ENCODE measurements around the gene NCS1. TPM values are rescaled to one million over a fixed set of nuclear protein-coding genes. Genes with fewer than 3 reads are reported as not detected.

Gene NCS1
- total and polyA plus RNA-seq, 2 of the 8 experiments (the other 6 are each of a cell fraction or from before 2014, with no cell fraction given) = 34.7 to 47.6 TPM

- H3K23me2 ChIP-seq (ENCODE audit: low read depth, low read length) = peaks cover 11% of the 10 kb centered on the region; the same call in 1 of the 2 replicates
- H3K36me3 ChIP-seq (ENCODE audit: control insufficient read depth in 2 of 4, insufficient read depth in 4 of 4, low read length in 3 of 4) = no peaks in the 10 kb centered on the region
- H3K18ac ChIP-seq (ENCODE audit: extremely low read depth, low read length) = no peak overlapping the region; the same call in 1 of the 2 replicates
- CTCF ChIA-PET (ENCODE audit: partially characterized antibody) = interaction anchor here (0.6 to 3.8 kb wide), 12 partner anchors 8 to 57 kb away, joined by 3 to 22 read pairs (median 4); no protein-coding TSS in a partner anchor
- H3K4me2 ChIP-seq (ENCODE audit: insufficient read depth in 1 of 2, low read depth in 2 of 2, low read length in 2 of 2) = no peak overlapping the region
- H3K79me1 ChIP-seq (ENCODE audit: low read depth, low read length) = no peaks in the 10 kb centered on the region; the same call in 1 of the 2 replicates
- H3K9ac ChIP-seq (replicated peaks in 1 of 4; ENCODE audit: extremely low read depth in 1 of 4, low read depth in 3 of 4, low read length in 3 of 4) = no peak overlapping the region
- peaks cover 10 to 24% (median 15%) of the 10 kb centered on the region in 4 experiments for H3K4me1 ChIP-seq (replicated peaks in 1 of 4; ENCODE audit: control insufficient read depth in 3 of 4, insufficient read depth in 4 of 4, low read length in 3 of 4)
- no peak overlapping the region; the same call in 1 of the 2 replicates for H4K8ac ChIP-seq (ENCODE audit: extremely low read depth, insufficient read depth, low read length)
- H3K56ac ChIP-seq (replicated peaks; ENCODE audit: insufficient read length, low read depth, low read length) = no peak overlapping the region
- H2AK5ac ChIP-seq (ENCODE audit: low read depth, low read length) = no peak overlapping the region; the same call in 1 of the 2 replicates
- H3K79me2 ChIP-seq (ENCODE audit: control insufficient read depth in 1 of 2, insufficient read depth in 2 of 2, low read length in 2 of 2) = no peaks in the 10 kb centered on the region
- peaks cover 7 to 9% of the 10 kb centered on the region in 2 experiments for H3K9me3 ChIP-seq (ENCODE audit: insufficient read depth in 2 of 2, low read depth in 1 of 2, low read length in 1 of 2)
- no peak for DNase-seq (ENCODE audit: low read depth in 1 of 2, low spot score in 2 of 2)
- TF ChIP-seq CTBP2 (IDR thresholded peaks at IDR 0.05; ENCODE audit: borderline replicate concordance, insufficient read depth, insufficient read length, low read length) (no peak), CTCF (IDR thresholded peaks at IDR 0.05; ENCODE audit: control extremely low read depth in 1 of 3, insufficient read depth in 1 of 3, low read depth in 1 of 3, low read length in 3 of 3) (peak in 1 of 3 experiments; percentile 14; a peak in 1 of 4 replicates), RAD21 (IDR thresholded peaks at IDR 0.05 in 1 of 2, conservative IDR thresholded peaks at IDR 0.05 in 1 of 2; ENCODE audit: low read depth in 2 of 2, low read length in 2 of 2) (peak; percentile 22 to 45), RBBP5 (IDR thresholded peaks at IDR 0.05; ENCODE audit: borderline replicate concordance, low read depth, low read length) (no peak)
- no peak overlapping the region for H2AFZ ChIP-seq (ENCODE audit: low read length)
- H3K4ac ChIP-seq (replicated peaks; ENCODE audit: insufficient read length, low read depth, low read length) = no peak overlapping the region
- H3K27me3 ChIP-seq (replicated peaks in 1 of 4; ENCODE audit: control insufficient read depth in 3 of 4, extremely low read depth in 1 of 4, insufficient read depth in 3 of 4, low read length in 3 of 4) = peaks cover 0 to 20% (median 14%) of the 10 kb centered on the region in 4 experiments; a peak in 6 of 7 replicates
- no peak overlapping the region for H4K91ac ChIP-seq (replicated peaks; ENCODE audit: insufficient read length, low read length)
- 0 out of 2 replicates have a peak overlapping the region, but pooled peaks have one; percentile 64 for H2BK20ac ChIP-seq (ENCODE audit: low read length)
- no peak overlapping the region for H3K4me3 ChIP-seq (ENCODE audit: extremely low read depth in 1 of 4, insufficient read depth in 2 of 4, low read depth in 3 of 4, low read length in 4 of 4)
- no peak overlapping the region for H3K23ac ChIP-seq (ENCODE audit: insufficient read length)
- H2BK15ac ChIP-seq (ENCODE audit: low read length) = no peak overlapping the region; the same call in 1 of the 2 replicates
- H3K27ac ChIP-seq (ENCODE audit: low read depth, low read length) = no peak overlapping the region
- 80% methylated on average over 9 of the region's 10 CpGs; no CpG with 5 or more reads in 1 of the 2 experiments for WGBS, 2 experiments (ENCODE audit: extremely low coverage in 1 of 2, insufficient coverage in 1 of 2, insufficient read length in 1 of 2, insufficient replicate concordance in 2 of 2, low coverage in 1 of 2, low lambda C conversion rate in 2 of 2, missing lambda C conversion rate in 1 of 2)
- peak overlapping the region; percentile 78; the same call in 1 of the 2 replicates for H2BK12ac ChIP-seq (ENCODE audit: low read depth, low read length)
- H2BK120ac ChIP-seq (replicated peaks; ENCODE audit: low read depth, low read length) = no peak overlapping the region
- no peak for FAIRE-seq
- POLR2A ChIA-PET (ENCODE audit: partially characterized antibody) = interaction anchor here (0.7 to 1.0 kb wide), 4 partner anchors 9 to 71 kb away, joined by 3 to 4 read pairs (median 3); no protein-coding TSS in a partner anchor
- H2BK5ac ChIP-seq (ENCODE audit: low read depth, low read length) = 0 out of 2 replicates have a peak overlapping the region, but pooled peaks have one; percentile 17
- H3K14ac ChIP-seq (ENCODE audit: insufficient read length) = no peak overlapping the region
- H4K5ac ChIP-seq (ENCODE audit: insufficient read length, low read depth, low read length) = no peak overlapping the region
- H4K20me1 ChIP-seq (replicated peaks in 1 of 2; ENCODE audit: control insufficient read depth in 1 of 2, insufficient read depth in 2 of 2, low read length in 2 of 2) = no peaks in the 10 kb centered on the region
Measured at GRCh38 chr9:130263601-130264413, 91.6 kb downstream of the NCS1 start.

Measured in H1 (cell line).